Measurements from ENCODE around the gene MAEL.

Gene MAEL

GRCh38 chr1:166953491-166953890, 35.6 kb upstream of the MAEL start:
- H3K79me2 ChIP-seq (ENCODE audit: low read length): no peaks in the 10 kb centered on the region
- H3K9me3 ChIP-seq (ENCODE audit: insufficient read depth, low read length): no peaks in the 10 kb centered on the region
- H2AFZ ChIP-seq (ENCODE audit: low read depth, low read length): no peak overlapping the region
- H3K27me3 ChIP-seq (ENCODE audit: low read depth, low read length): no peaks in the 10 kb centered on the region
- H3K4me1 ChIP-seq (ENCODE audit: low read length): no peaks in the 10 kb centered on the region
- no peaks in the 10 kb centered on the region for H4K20me1 ChIP-seq (ENCODE audit: insufficient read depth, low read length)
- no peak overlapping the region for H3K4me2 ChIP-seq (ENCODE audit: low read length)
- no peak overlapping the region for H3K27ac ChIP-seq (ENCODE audit: low read length)
- H3K36me3 ChIP-seq (replicated peaks; ENCODE audit: low read depth, low read length): no peaks in the 10 kb centered on the region
- no peak overlapping the region for H3K4me3 ChIP-seq (ENCODE audit: low read length)
- no peak overlapping the region for H3K9ac ChIP-seq (ENCODE audit: low read length)
- TF ChIP-seq EZH2phosphoT487 (IDR thresholded peaks at IDR 0.05; ENCODE audit: low read depth) (no peak), CTCF (IDR thresholded peaks at IDR 0.05; ENCODE audit: low read depth, low read length) (no peak)

DNA sequence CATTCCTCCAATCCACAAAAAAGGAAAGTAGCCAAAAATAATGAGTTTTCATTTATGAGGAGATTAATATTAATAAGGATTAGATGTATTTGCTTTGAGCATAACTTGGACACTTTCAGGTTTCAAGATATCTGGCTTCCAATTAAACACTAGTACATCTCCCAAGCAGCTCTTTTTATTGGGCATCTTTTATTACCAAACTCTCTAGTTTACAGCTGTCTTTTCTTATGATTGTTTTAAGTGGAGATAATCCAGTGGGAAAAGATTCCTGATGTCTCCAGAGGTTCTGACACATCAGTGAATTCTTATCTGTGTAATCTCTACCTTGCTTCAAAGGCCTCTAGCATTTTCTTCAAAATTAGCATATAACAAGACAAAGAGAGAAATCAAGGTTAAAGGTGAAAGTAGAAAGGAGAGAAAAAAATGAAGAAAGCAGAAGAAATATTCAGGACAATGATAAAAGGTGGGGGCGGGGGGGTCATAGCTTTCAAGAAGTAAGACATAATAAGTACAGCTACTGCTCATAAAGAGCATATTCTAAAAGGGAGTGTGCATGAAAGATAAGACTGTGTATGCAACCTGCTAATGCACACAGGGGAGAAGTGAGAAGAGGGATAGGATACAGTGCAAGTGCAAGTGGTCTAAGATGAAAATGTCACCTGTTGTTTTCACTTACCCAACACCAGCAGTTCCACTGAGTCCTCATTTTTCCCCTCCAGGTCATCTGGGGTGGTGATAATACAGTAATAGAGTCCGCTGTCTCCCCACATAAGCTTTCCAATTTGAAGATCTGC, 32.8 kb upstream of the MAEL start:
- H3K79me2 ChIP-seq (ENCODE audit: low read length): no peaks in the 10 kb centered on the region
- no peak overlapping the region for H3K9ac ChIP-seq (ENCODE audit: low read length)
- TF ChIP-seq CTCF (IDR thresholded peaks at IDR 0.05; ENCODE audit: low read depth, low read length) (no peak), EZH2phosphoT487 (IDR thresholded peaks at IDR 0.05; ENCODE audit: low read depth) (no peak)
- no peaks in the 10 kb centered on the region for H3K9me3 ChIP-seq (ENCODE audit: insufficient read depth, low read length)
- H3K27ac ChIP-seq (ENCODE audit: low read length): no peak overlapping the region
- no peak overlapping the region for H3K4me2 ChIP-seq (ENCODE audit: low read length)
- no peak overlapping the region for H2AFZ ChIP-seq (ENCODE audit: low read depth, low read length)
- H3K4me3 ChIP-seq (ENCODE audit: low read length): no peak overlapping the region
- H3K27me3 ChIP-seq (ENCODE audit: low read depth, low read length): no peaks in the 10 kb centered on the region
- no peaks in the 10 kb centered on the region for H3K36me3 ChIP-seq (replicated peaks; ENCODE audit: low read depth, low read length)
- H4K20me1 ChIP-seq (ENCODE audit: insufficient read depth, low read length): no peaks in the 10 kb centered on the region
- H3K4me1 ChIP-seq (ENCODE audit: low read length): no peaks in the 10 kb centered on the region

GRCh38 chr1:166956872-166957271, 32.2 kb upstream of the MAEL start:
- Histone ChIP-seq H4K20me1 (ENCODE audit: insufficient read depth, low read length) (no peaks in the 10 kb centered on the region), H3K9ac (ENCODE audit: low read length) (no peak overlapping the region), H3K79me2 (ENCODE audit: low read length) (no peaks in the 10 kb centered on the region), H3K9me3 (ENCODE audit: insufficient read depth, low read length) (no peaks in the 10 kb centered on the region), H3K27ac (ENCODE audit: low read length) (no peak overlapping the region), H2AFZ (ENCODE audit: low read depth, low read length) (no peak overlapping the region), H3K4me1 (ENCODE audit: low read length) (no peaks in the 10 kb centered on the region), H3K27me3 (ENCODE audit: low read depth, low read length) (no peaks in the 10 kb centered on the region; the same call in 1 of the 2 replicates), H3K36me3 (replicated peaks; ENCODE audit: low read depth, low read length) (no peaks in the 10 kb centered on the region), H3K4me2 (ENCODE audit: low read length) (no peak overlapping the region), H3K4me3 (ENCODE audit: low read length) (no peak overlapping the region)
- TF ChIP-seq CTCF (IDR thresholded peaks at IDR 0.05; ENCODE audit: low read depth, low read length): no peak
- TF ChIP-seq EZH2phosphoT487 (IDR thresholded peaks at IDR 0.05; ENCODE audit: low read depth): no peak

DNA sequence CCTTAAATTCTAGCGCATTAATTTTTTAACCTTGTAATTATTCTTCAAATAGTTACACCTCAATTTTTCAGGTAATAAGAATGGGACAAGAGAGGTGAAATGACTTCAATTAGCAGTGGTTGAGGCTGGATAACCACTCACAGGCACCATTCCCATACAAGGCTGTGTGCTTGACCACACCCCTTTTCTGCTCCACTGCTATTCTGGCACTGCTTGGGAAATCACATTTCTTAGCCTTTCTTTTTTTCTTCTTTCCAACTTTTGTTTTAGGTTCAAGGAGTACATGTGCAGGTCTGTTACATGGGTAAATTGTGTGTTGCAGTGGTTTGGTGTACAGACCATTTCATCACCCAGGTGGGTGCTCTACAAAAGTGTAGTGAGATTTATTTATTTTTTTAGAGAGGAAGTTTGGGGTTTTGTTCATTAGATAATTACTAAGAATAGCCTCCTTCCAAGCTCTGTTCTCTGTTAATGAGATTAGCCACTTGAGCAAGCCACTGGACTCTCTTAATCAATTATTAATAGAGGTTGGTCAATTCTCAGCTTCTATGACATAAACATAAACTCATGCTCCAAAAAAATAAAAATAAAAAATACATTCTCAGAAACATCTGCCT, 28.1 kb upstream of the MAEL start:
- no peaks in the 10 kb centered on the region for H4K20me1 ChIP-seq (ENCODE audit: insufficient read depth, low read length)
- no peaks in the 10 kb centered on the region for H3K36me3 ChIP-seq (replicated peaks; ENCODE audit: low read depth, low read length)
- H3K9me3 ChIP-seq (ENCODE audit: insufficient read depth, low read length): no peaks in the 10 kb centered on the region
- no peak overlapping the region for H2AFZ ChIP-seq (ENCODE audit: low read depth, low read length)
- no peaks in the 10 kb centered on the region for H3K4me1 ChIP-seq (ENCODE audit: low read length)
- no peak overlapping the region for H3K4me3 ChIP-seq (ENCODE audit: low read length)
- no peaks in the 10 kb centered on the region for H3K79me2 ChIP-seq (ENCODE audit: low read length)
- no peak overlapping the region for H3K4me2 ChIP-seq (ENCODE audit: low read length)
- no peak overlapping the region for H3K9ac ChIP-seq (ENCODE audit: low read length)
- H3K27me3 ChIP-seq (ENCODE audit: low read depth, low read length): peaks cover 10% of the 10 kb centered on the region
- TF ChIP-seq EZH2phosphoT487 (IDR thresholded peaks at IDR 0.05; ENCODE audit: low read depth) (no peak), CTCF (IDR thresholded peaks at IDR 0.05; ENCODE audit: low read depth, low read length) (no peak)
- no peak overlapping the region for H3K27ac ChIP-seq (ENCODE audit: low read length)

All from OCI-LY3 (cell line).